Stimulated activated CD8-positive, alpha-beta memory T cell treated with anti-CD3 and anti-CD28 coated beads, Interleukin-15, amount 100 ng/mL, for 24 hours (primary cell): ENCODE results near the gene CDH4.

Source experiments
- DNase-seq: peaks from one replicate; pipeline ENCODE4 v3.0.0-alpha.2; 2020; ENCODE audit warnings: low read depth

Gene CDH4

GRCh38 chr20:61915101-61915500 lies 663.0 kb downstream of the CDH4 start:
- no peak for DNase-seq

DNA sequence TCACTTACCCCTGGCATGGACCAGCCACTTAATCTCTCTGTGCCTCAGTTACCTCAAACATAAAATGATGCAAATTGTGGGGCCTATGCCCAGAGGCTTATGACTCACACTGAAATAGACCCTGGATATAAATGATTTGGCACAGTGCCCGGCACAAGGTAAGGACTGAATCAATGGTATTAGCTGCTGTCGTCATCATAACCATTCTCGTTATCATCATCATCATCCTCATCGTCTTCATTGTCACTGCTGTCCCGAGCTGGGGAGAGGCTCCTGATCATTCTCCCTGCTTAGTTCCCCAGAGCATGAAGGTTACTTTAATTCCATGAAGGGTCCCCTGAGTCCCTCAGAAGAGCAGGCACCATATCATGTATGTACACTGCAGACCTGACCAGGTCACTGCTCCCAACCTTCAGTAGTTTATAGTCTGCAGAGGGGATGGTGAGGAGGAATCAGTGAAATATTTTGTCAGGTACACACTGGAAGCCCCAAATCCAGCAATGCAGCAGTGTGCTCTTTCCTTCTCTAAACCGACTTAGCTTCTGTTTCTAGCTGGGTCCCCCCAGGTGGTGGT lies 664.3 kb downstream of the CDH4 start:
- no peak for DNase-seq

GRCh38 chr20:61917474-61918145 lies 665.5 kb downstream of the CDH4 start:
- no peak for DNase-seq

GRCh38 chr20:61918548-61918947 lies 666.5 kb downstream of the CDH4 start:
- DNase-seq: no peak

GRCh38 chr20:61919239-61919638 lies 667.2 kb downstream of the CDH4 start:
- DNase-seq: no peak

GRCh38 chr20:61919675-61920365 lies 667.8 kb downstream of the CDH4 start:
- DNase-seq: no peak

GRCh38 chr20:61922411-61922810 lies 670.4 kb downstream of the CDH4 start:
- DNase-seq: no peak

GRCh38 chr20:61922936-61923335 lies 670.9 kb downstream of the CDH4 start:
- DNase-seq: no peak

- no peak for DNase-seq
Measured at GRCh38 chr20:61923371-61924166, 671.5 kb downstream of the CDH4 start.

DNA sequence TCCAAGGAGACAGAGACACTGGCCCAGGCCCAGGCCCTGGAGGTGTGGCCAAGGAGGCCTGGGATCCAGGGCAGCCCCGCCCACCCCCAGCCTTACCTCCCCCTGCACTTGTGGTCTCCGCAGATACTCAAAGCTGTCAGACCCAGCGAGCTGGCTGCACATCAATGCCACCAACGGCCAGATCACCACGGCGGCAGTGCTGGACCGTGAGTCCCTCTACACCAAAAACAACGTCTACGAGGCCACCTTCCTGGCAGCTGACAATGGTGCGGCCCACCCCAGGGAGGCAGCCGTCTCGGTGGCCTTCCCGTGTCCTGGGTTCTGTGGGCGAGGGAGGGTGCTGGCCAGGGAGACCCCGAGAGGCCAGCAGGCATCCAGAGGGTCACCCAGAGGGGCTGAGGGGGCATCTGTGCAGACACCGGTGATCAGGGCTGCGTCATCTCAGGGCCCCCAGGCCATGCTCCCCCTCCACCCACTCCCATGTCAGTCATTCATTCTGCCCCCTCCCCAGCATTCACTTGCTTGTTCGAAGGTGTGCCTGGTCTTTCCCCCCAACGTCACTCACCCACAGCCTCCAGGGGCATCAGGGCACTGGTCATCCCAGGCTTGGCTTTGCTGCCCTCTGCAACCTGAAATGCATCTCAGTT lies 672.3 kb downstream of the CDH4 start:
- no peak for DNase-seq

GRCh38 chr20:61924858-61925554 lies 672.9 kb downstream of the CDH4 start:
- DNase-seq: no peak

- no peak for DNase-seq
Measured at GRCh38 chr20:61925555-61926252, 673.6 kb downstream of the CDH4 start.

DNA sequence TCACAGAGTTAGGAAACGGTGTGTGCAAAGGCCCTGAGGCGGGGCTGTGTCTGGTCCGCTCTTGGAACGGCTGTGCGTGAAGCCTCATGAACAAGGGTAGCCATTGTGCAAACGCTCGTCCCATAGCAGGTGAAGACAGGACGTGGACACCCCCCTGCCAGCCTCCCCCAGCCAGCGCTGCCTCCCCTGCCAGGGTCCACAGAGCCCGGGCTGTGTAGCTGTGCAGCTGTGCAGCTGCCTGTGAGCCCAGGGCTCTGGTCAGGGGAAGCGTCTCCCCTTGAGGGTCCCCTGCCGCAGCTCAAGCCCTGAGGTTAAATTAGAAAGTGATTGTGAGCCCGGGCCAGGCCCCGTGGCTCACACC lies 674.2 kb downstream of the CDH4 start:
- no peak for DNase-seq

DNA sequence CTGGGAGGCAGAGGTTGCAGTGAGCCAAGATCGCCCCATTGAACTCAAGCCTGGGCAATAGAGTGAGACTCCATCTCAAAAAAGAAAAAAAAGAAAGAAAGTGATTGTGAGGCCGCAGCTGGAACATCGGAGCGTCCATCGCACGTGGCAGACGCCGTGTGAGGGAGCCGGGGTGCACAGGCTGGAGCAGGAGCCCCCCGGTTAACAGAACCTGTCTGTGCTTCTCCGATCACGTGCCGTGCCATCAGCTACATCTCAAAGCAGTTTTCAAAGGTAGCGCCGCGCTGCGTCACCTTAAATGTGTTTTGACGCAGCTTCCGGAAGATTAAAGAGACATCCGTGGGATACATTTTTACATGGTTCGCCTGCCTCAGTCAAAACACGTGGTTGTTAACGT lies 674.7 kb downstream of the CDH4 start:
- DNase-seq: no peak

- DNase-seq: no peak
Measured at GRCh38 chr20:61927193-61927825, 675.2 kb downstream of the CDH4 start.

DNA sequence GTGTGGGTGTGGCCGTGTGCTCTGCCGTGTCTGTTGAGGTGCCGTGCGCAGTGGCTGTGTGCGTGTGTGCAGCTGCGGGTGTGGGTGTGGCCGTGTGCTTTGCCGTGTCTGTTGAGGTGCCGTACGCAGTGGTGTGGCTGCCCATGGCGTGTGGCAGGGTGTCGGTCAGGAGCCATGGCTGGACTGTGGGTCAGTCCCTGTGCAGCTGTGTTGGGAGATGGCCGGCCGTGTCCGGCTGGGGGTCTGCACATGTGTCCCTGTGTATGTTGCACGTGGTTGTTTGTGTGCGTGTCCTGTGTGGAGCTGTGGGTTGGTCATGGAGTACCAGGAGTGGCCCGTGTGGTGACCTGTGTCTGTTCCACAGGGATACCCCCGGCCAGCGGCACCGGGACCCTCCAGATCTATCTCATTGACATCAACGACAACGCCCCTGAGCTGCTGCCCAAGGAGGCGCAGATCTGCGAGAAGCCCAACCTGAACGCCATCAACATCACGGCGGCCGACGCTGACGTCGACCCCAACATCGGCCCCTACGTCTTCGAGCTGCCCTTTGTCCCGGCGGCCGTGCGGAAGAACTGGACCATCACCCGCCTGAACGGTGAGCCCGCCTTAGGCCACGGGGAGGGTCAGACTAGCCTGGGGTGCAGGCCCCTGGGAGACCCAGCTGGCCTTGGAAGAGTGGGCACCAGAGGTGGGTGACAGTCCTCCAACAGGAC lies 675.9 kb downstream of the CDH4 start:
- no peak for DNase-seq

DNA sequence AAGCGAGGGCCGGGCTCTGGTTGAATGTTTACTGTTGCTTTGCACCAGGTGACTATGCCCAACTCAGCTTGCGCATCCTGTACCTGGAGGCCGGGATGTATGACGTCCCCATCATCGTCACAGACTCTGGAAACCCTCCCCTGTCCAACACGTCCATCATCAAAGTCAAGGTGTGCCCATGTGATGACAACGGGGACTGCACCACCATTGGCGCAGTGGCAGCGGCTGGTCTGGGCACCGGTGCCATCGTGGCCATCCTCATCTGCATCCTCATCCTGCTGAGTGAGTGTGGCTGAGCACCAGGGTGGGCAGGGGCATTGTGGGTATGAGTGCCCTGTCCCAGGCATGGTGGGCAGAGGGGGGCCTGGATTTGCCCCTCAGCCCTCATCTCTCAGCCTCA lies 677.5 kb downstream of the CDH4 start:
- DNase-seq: no peak

GRCh38 chr20:61929971-61930666 lies 678.1 kb downstream of the CDH4 start:
- no peak for DNase-seq

DNA sequence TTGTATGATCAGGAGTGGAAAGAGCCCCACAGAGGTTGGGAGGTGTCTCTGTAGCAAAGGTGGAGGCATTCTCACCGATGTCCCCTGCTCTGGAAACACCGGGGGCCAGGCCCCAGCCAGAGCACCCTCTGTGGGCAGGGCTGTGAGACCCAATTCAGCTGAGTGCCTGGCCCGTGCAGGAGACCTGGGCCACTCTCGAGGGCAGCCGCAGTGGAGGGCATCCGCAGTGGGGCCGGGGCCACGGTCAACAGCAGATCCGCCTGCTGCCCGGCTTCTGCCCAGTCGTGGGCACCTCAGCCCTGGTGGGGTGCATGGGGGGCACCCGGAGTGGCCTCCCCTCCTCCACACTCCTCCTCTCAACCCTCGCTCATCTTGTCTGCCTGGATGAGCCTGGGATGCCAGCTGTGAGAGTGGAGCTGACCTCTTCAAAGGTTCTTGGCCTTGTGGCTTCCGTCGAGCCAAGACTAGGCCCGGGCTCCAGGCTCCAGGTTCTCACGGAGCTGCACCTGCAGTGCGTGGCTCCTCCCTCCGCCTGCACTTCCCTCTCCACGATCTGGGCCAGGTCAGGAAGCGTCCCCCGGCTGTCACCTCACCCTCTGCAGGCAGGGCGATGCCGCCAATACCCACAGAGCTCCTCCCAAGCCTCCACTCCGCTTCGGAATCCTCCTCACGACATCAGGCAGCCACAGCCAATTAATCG lies 678.9 kb downstream of the CDH4 start:
- no peak for DNase-seq
